K562 (cell line): ENCODE measurements around the gene ISG20L2. TPM values are rescaled to one million over a fixed set of nuclear protein-coding genes. Genes with fewer than 3 reads are reported as not detected.
A peak's percentile ranks its signal among the peaks of the same experiment; 100 is the strongest.

Experiments
- BHLHE40 ChIP-seq: IDR thresholded peaks from 2 replicates; pipeline ENCODE4 v1.6.1; 2011; ENCODE audit warnings: low read length, improper control_type of control experiment
- KLF10 ChIP-seq: fragments of 250-450 bp; sonication (Bioruptor Pico); IDR thresholded peaks from 2 replicates; pipeline ENCODE4 v1.6.1; 2021; ENCODE audit warnings: matching md5 sums
- KLF6 ChIP-seq: fragments of 250-450 bp; sonication (Bioruptor Pico); IDR thresholded peaks from 2 replicates; pipeline ENCODE4 v1.4.0; 2020; ENCODE audit warnings: mild to moderate bottlenecking, moderate library complexity, borderline replicate concordance
- MYC ChIP-seq, 2 experiments: fragments of 250-450 bp in 1 of 2; sonication (Bioruptor Pico) in 1 of 2; IDR thresholded peaks; 2 replicates each; pipeline versions ENCODE4 v1.5.1 to v1.6.1; 2012 to 2021; ENCODE audit warnings: low read depth in 2 of 2, borderline replicate concordance in 1 of 2, improper control_type of control experiment in 1 of 2, low read length in 1 of 2, mild to moderate bottlenecking in 1 of 2, moderate library complexity in 1 of 2
- XRCC4 ChIP-seq: IDR thresholded peaks from one replicate; pipeline ENCODE4 v1.6.1; 2011; ENCODE audit not compliant: insufficient read depth, insufficient read length; ENCODE audit errors: extremely low read depth
- ZNF586 ChIP-seq: fragments of 450-650 bp; formaldehyde crosslinking; conservative IDR thresholded peaks from 2 replicates; pipeline ENCODE4 v1.4.0; 2020; ENCODE audit warnings: mild to moderate bottlenecking, moderate library complexity
- polyA plus RNA-seq, 8 experiments: library from polyadenylated mRNA; depleted of rRNA in 4 of 8; stranded (reverse) in 5 of 8; unstranded in 3 of 8; fragments of >200 nt; fragmentation: Nextera tagmentation in 2 of 8; fragmentation: Illumina TruSeq in 1 of 8; extraction: Ambion mirVana in 2 of 8; extraction: Trizol in 1 of 8; gene quantifications; 2 replicates each; pipeline versions ENCODE4 v1.2.1 to v1.2.3, GENCODE V29; 2011 to 2014; ENCODE audit warnings: inconsistent platforms in 1 of 8, missing spikeins in 1 of 8
- total RNA-seq, 7 experiments: library from RNA; depleted of rRNA in 6 of 7; stranded (reverse); fragments of >200 nt in 6 of 7; fragmentation: Illumina TruSeq in 2 of 7; extraction: Trizol in 2 of 7; gene quantifications; 2 replicates each; pipeline versions ENCODE4 v1.2.1 to v1.2.3, GENCODE V29; 2011 to 2021; ENCODE audit warnings: low replicate concordance in 1 of 7
- TF ChIP-seq, protein P1 (sequence below): sonication (generic); formaldehyde crosslinking; IDR thresholded peaks from 2 replicates; pipeline ENCODE4 v1.9.0; 2022; ENCODE audit warnings: mild to moderate bottlenecking, missing genetic modification reagents
- TF ChIP-seq, protein P2 (sequence below): fragments of 250-450 bp; sonication (Bioruptor Pico); IDR thresholded peaks from 2 replicates; pipeline ENCODE4 v1.4.0; 2020; ENCODE audit warnings: borderline replicate concordance
- TF ChIP-seq, protein P3 (sequence below): fragments of 450-650 bp; IDR thresholded peaks from 2 replicates; pipeline ENCODE4 v1.6.1; 2016; ENCODE audit warnings: borderline replicate concordance
- TF ChIP-seq, protein P4 (sequence below): IDR thresholded peaks from 2 replicates; pipeline ENCODE4 v1.6.1; 2011; ENCODE audit warnings: borderline replicate concordance, low read depth, mild to moderate bottlenecking, moderate library complexity, low read length; ENCODE audit not compliant: insufficient read depth, poor library complexity, severe bottlenecking

ISG20L2 gene
- total and polyA plus RNA-seq, 9 of the 15 experiments (the other 6 are each of a cell fraction or from before 2014, with no cell fraction given) = 21.3 to 130 (median 50.3) TPM

DNA sequence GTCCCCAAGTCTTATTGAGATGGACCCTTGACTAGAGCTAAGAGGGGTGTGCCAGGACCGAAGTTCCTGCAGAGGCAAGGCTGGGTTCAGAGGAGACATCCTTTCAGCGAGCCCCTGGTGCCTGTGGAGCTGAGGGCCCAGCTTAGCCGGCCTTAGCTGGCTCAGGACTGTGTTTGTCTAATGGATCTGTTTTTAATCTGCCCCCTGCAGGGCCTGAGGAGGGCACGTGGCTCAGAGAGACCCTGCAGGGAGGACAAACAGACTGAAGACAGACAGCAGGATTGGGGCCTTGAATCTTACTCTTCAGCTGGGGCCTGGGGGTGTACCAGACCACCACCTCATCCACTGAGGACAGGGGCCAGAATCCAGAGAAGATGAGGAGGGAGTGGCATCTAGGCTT lies 24.8 kb downstream of the ISG20L2 start (continued):
- TF ChIP-seq, protein P1, sequence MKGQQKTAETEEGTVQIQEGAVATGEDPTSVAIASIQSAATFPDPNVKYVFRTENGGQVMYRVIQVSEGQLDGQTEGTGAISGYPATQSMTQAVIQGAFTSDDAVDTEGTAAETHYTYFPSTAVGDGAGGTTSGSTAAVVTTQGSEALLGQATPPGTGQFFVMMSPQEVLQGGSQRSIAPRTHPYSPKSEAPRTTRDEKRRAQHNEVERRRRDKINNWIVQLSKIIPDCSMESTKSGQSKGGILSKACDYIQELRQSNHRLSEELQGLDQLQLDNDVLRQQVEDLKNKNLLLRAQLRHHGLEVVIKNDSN (CRISPR knock-in tag) = peak; percentile 67
- TF ChIP-seq, protein P2, sequence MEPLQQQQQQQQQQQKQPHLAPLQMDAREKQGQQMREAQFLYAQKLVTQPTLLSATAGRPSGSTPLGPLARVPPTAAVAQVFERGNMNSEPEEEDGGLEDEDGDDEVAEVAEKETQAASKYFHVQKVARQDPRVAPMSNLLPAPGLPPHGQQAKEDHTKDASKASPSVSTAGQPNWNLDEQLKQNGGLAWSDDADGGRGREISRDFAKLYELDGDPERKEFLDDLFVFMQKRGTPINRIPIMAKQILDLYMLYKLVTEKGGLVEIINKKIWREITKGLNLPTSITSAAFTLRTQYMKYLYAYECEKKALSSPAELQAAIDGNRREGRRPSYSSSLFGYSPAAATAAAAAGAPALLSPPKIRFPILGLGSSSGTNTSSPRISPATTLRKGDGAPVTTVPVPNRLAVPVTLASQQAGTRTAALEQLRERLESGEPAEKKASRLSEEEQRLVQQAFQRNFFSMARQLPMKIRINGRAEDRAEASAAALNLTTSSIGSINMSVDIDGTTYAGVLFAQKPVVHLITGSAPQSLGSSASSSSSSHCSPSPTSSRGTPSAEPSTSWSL (CRISPR knock-in tag) = no peak
- TF ChIP-seq ZNF586 (CRISPR knock-in tag) (no peak), MYC (IDR thresholded peaks at IDR 0.05; ENCODE audit: low read depth, low read length) (0 out of 2 replicates have a peak, but pooled peaks have one; percentile 35), MYC (CRISPR knock-in tag; IDR thresholded peaks at IDR 0.05; ENCODE audit: borderline replicate concordance, low read depth) (no peak), XRCC4 (no peak), BHLHE40 (peak; percentile 24; the same call in 1 of the 2 replicates), KLF6 (no peak), KLF10 (CRISPR knock-in tag) (no peak)
- TF ChIP-seq, protein P3, sequence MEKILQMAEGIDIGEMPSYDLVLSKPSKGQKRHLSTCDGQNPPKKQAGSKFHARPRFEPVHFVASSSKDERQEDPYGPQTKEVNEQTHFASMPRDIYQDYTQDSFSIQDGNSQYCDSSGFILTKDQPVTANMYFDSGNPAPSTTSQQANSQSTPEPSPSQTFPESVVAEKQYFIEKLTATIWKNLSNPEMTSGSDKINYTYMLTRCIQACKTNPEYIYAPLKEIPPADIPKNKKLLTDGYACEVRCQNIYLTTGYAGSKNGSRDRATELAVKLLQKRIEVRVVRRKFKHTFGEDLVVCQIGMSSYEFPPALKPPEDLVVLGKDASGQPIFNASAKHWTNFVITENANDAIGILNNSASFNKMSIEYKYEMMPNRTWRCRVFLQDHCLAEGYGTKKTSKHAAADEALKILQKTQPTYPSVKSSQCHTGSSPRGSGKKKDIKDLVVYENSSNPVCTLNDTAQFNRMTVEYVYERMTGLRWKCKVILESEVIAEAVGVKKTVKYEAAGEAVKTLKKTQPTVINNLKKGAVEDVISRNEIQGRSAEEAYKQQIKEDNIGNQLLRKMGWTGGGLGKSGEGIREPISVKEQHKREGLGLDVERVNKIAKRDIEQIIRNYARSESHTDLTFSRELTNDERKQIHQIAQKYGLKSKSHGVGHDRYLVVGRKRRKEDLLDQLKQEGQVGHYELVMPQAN = no peak
- TF ChIP-seq, protein P4, sequence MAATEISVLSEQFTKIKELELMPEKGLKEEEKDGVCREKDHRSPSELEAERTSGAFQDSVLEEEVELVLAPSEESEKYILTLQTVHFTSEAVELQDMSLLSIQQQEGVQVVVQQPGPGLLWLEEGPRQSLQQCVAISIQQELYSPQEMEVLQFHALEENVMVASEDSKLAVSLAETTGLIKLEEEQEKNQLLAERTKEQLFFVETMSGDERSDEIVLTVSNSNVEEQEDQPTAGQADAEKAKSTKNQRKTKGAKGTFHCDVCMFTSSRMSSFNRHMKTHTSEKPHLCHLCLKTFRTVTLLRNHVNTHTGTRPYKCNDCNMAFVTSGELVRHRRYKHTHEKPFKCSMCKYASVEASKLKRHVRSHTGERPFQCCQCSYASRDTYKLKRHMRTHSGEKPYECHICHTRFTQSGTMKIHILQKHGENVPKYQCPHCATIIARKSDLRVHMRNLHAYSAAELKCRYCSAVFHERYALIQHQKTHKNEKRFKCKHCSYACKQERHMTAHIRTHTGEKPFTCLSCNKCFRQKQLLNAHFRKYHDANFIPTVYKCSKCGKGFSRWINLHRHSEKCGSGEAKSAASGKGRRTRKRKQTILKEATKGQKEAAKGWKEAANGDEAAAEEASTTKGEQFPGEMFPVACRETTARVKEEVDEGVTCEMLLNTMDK = peak; percentile 78
